Natural killer cell treated with Interleukin-12 subunit alpha and Interleukin-12 subunit beta and Interleukin-15 and Interleukin-18, amount 100 ng/mL, for 72 hours (primary cell): ENCODE results near the gene TMEM30A. TPM values are rescaled to one million over a fixed set of nuclear protein-coding genes. Genes with fewer than 3 reads are reported as not detected.

Experiments used
- ATAC-seq, 2 donors: fragments of 150-1000 bp; cut with Tn5 transposase in 1 of 2; sonication (Bioruptor Pico), chemical (Tn5 transposase) in 1 of 2; 2 replicates each; pipeline ENCODE4 v1.10.0; 2021
- DNase-seq: peaks from one replicate; pipeline ENCODE4 v3.0.0; 2022; ENCODE audit warnings: low spot score
- H3K27ac Mint-ChIP-seq, 2 donors: 1 replicate in 1 of 2; 2 replicates in 1 of 2; pipeline ENCODE4 v1.8.0; 2022; ENCODE audit warnings: mixed read lengths in 2 of 2, mild to moderate bottlenecking in 1 of 2, moderate library complexity in 1 of 2
- H3K27me3 Mint-ChIP-seq, 2 donors: 1 replicate in 1 of 2; 2 replicates in 1 of 2; pipeline ENCODE4 v1.8.0; 2022; ENCODE audit warnings: mixed read lengths in 2 of 2
- H3K36me3 Mint-ChIP-seq: one replicate; pipeline ENCODE4 v1.8.0; 2022; ENCODE audit warnings: mixed read lengths
- H3K4me1 Mint-ChIP-seq, 2 donors: 1 replicate in 1 of 2; 2 replicates in 1 of 2; pipeline ENCODE4 v1.8.0; 2022; ENCODE audit warnings: low read depth in 2 of 2, mixed read lengths in 2 of 2, mild to moderate bottlenecking in 1 of 2
- H3K4me3 Mint-ChIP-seq: one replicate; pipeline ENCODE4 v1.8.0; 2022; ENCODE audit warnings: mixed read lengths
- H3K9me3 Mint-ChIP-seq: 2 replicates; pipeline ENCODE4 v1.8.0; 2022; ENCODE audit warnings: mixed read lengths
- total RNA-seq, 2 donors: library from RNA; stranded (reverse); gene quantifications; one replicate each; pipeline ENCODE4 v1.2.3, GENCODE V29; 2022

TMEM30A gene
- total RNA-seq, 2 donors from 2014 or later: 60.6 to 81.4 TPM

- DNase-seq (peak; percentile 74), ATAC-seq (no peak)
- H3K4me1 Mint-ChIP-seq: peaks cover 27 to 28% of the 10 kb centered on the region in 2 donors
- no peak overlapping the region for H3K4me3 Mint-ChIP-seq
- peaks cover 46 to 59% of the 10 kb centered on the region in 2 donors for H3K27me3 Mint-ChIP-seq
- no peaks in the 10 kb centered on the region for H3K36me3 Mint-ChIP-seq
- no peaks in the 10 kb centered on the region for H3K9me3 Mint-ChIP-seq
- H3K27ac Mint-ChIP-seq: no peak overlapping the region
These were observed 73.5 kb downstream of the TMEM30A start for GRCh38 chr6:75210885-75211739.

- peaks cover 54 to 69% of the 10 kb centered on the region in 2 donors for H3K27me3 Mint-ChIP-seq
- H3K27ac Mint-ChIP-seq: no peak overlapping the region
- peak overlapping the region; percentile 60 for H3K4me3 Mint-ChIP-seq
- peaks cover 37 to 39% of the 10 kb centered on the region in 2 donors for H3K4me1 Mint-ChIP-seq
- H3K9me3 Mint-ChIP-seq: no peaks in the 10 kb centered on the region
- ATAC-seq: no peak
- no peaks in the 10 kb centered on the region for H3K36me3 Mint-ChIP-seq
- no peak for DNase-seq
These were observed 75.3 kb downstream of the TMEM30A start for GRCh38 chr6:75209184-75209723.

DNA sequence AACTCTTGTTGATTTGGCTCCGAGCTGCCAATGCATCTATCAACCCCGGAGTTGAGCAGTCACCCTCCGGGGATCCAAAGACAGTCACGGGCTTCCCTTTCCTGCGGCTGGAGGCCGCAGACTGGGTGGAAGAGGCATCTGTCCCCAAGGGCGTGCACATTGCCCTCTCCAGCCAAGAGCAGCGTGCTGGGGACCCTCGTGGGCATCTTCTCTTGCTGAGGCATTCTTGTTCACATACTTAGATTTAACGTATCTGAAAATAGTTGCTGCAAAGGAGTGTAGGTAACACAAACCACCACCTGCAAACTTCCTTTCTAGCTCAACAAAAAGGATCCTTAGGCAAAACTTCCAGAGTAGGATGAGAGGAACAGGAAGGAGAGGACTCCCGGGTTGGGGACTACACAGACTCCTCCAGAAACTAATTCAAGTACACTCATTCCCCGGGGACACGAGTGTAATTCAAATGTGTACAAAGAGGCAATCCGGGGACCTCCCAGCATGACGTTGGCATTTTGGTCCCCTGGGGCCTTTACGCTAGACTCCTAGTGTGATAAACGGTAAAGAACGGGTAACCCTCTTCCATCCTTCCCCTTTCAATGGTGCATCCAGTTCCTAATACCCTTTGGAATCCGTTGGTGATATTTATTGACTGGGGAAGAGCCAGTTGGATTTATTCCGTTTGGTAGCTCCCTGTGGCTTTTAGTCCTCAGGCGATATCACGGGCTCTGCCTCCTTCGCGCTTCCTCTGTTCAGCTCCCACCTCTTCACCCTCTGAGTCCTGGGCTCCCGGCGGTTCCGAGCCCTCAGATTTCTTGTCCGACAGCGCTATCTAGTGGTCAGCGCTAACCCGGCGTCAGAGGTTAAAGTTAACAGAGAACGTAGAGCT is 76.1 kb downstream of the TMEM30A start:
- Mint-ChIP-seq H3K27me3 (peaks cover 60 to 76% of the 10 kb centered on the region in 2 donors), H3K27ac (no peak overlapping the region), H3K9me3 (no peaks in the 10 kb centered on the region), H3K4me1 (peaks cover 37 to 46% of the 10 kb centered on the region in 2 donors), H3K36me3 (no peaks in the 10 kb centered on the region), H3K4me3 (peak overlapping the region; percentile 60)
- ATAC-seq (peak; percentile 85 to 88), DNase-seq (peak; percentile 73)

GRCh38 chr6:75206576-75207342 is 77.8 kb downstream of the TMEM30A start:
- Mint-ChIP-seq H3K27me3 (peaks cover 74 to 85% of the 10 kb centered on the region in 2 donors), H3K27ac (no peak overlapping the region), H3K36me3 (no peaks in the 10 kb centered on the region), H3K9me3 (no peaks in the 10 kb centered on the region), H3K4me1 (peaks cover 42 to 51% of the 10 kb centered on the region in 2 donors), H3K4me3 (peak overlapping the region; percentile 62)
- no peak for ATAC-seq
- DNase-seq: no peak

DNA sequence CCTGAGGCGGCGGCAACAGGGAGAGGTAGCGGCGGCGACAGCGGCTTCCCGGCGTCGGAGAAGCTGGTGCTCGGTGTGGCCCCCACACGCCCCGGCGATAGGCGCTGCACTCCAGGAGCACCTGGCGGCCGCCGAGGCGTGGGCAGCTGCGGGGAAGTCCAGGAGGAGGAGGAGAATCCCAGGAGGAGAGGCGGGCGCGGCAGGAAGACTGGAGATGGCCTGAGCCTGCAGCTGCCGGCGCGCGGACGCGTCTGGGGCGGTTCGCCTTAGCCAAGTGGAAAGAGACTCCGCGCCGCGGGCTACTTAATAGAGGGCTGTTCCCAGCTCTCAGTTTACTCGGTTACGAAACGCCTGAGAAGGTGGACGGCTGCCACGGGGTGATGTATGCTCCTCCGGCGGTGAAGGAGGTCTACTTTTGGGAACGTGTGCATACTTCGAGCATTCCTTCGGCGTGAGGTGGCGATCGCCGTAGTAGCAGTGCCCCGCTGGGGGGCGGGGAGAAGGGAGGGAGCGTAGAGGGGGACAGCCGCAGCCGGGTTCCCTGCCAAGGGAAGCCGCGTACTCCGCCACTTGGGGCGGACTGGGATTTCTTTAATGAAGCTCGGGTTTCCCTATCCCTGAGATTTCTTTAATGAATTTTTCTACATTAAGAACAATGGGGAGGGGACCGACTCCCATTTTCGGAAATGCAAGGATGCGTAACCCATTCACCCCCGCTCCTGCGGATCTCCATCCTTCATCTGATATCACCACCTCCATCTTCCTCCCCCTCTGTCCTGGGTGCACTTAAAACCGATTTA is 78.6 kb downstream of the TMEM30A start, which contains the start of gene COL12A1:
TSS of gene COL12A1 (minus strand) at position 278 of the 800 bp plus-strand sequence. CDS start 3,261 bp downstream, outside the sequence.
- H3K9me3 Mint-ChIP-seq: no peaks in the 10 kb centered on the region
- no peaks in the 10 kb centered on the region for H3K36me3 Mint-ChIP-seq
- no peak within 1 kb of the TSS for H3K27ac Mint-ChIP-seq
- ATAC-seq: no peak
- DNase-seq: no peak
- H3K4me3 Mint-ChIP-seq: peak within 1 kb of the TSS; percentile 77
- peaks cover 42 to 51% of the 10 kb centered on the region in 2 donors for H3K4me1 Mint-ChIP-seq
- H3K27me3 Mint-ChIP-seq: peaks cover 73 to 85% of the 10 kb centered on the region in 2 donors

DNA sequence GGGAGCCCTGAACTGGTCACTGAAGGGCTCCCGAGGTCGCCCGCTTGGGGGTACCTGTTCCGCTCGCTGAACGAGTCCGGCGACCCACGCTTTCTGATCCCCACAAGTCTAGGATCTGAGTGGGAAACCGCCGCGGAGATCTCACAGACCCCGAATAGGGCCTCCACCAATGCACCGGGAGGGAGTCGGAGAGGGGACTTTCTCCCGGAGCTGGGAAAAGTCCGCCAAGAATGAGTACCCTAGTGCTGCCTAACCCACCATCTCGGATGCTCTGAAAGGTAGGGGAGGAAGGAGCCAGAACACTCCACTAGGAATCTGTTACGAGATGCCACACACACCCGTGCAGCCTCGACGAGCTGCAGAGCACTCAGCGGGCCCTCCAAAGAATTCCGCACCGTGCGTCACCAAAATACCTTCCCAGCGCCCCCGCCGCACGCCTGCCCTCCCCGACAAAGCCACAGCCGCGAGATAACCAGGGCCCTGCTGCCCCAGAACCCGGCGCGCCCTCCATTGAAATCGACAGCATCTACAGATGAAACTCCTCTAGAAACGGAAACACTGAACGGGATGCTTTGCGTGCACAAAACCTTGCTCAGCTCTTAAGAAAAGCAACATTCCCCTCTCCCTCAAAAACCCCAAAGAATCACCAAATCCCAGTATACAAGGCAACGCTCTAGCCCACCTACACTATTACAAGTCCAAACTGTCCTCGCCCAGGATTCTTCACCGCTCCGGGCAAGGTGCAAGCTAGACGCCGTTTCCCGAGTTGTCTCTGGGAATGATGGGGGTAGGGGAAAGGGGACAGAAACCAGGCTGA is 79.4 kb downstream of the TMEM30A start:
- no peaks in the 10 kb centered on the region for H3K9me3 Mint-ChIP-seq
- no peak overlapping the region for H3K27ac Mint-ChIP-seq
- DNase-seq: no peak
- peaks cover 72 to 85% of the 10 kb centered on the region in 2 donors for H3K27me3 Mint-ChIP-seq
- H3K4me1 Mint-ChIP-seq: peaks cover 42 to 51% of the 10 kb centered on the region in 2 donors
- ATAC-seq: no peak
- no peaks in the 10 kb centered on the region for H3K36me3 Mint-ChIP-seq
- peak overlapping the region; percentile 77 for H3K4me3 Mint-ChIP-seq

GRCh38 chr6:75204217-75204958 is 80.2 kb downstream of the TMEM30A start:
- Mint-ChIP-seq H3K27me3 (peaks cover 70 to 86% of the 10 kb centered on the region in 2 donors), H3K36me3 (no peaks in the 10 kb centered on the region), H3K4me1 (peaks cover 42 to 51% of the 10 kb centered on the region in 2 donors), H3K4me3 (peak overlapping the region; percentile 49), H3K27ac (no peak overlapping the region), H3K9me3 (no peaks in the 10 kb centered on the region)
- DNase-seq (no peak), ATAC-seq (no peak)

- ATAC-seq (no peak), DNase-seq (no peak)
- H3K4me3 Mint-ChIP-seq: peak overlapping the region; percentile 11
- H3K9me3 Mint-ChIP-seq: no peaks in the 10 kb centered on the region
- H3K27me3 Mint-ChIP-seq: peaks cover 65 to 84% of the 10 kb centered on the region in 2 donors
- H3K36me3 Mint-ChIP-seq: no peaks in the 10 kb centered on the region
- no peak overlapping the region for H3K27ac Mint-ChIP-seq
- H3K4me1 Mint-ChIP-seq: peaks cover 37 to 46% of the 10 kb centered on the region in 2 donors
These were observed 80.9 kb downstream of the TMEM30A start for GRCh38 chr6:75203721-75204120.

Other genes starting within 250 kb of the TMEM30A start
- gene COL12A1, start 78.7 kb downstream of the TMEM30A start, total RNA-seq: not detected
- 100 to 1,000 TPM; 108 to 521 TPM for gene COX7A2, start 41.0 kb downstream of the TMEM30A start, total RNA-seq
- gene FILIP1, start 209.0 kb upstream of the TMEM30A start, total RNA-seq: not detected